Ishikawa (cell line): ENCODE measurements around the gene GCDH.

Experiments used
- CEBPB ChIP-seq: IDR thresholded peaks from 2 replicates; pipeline ENCODE4 v1.6.1; 2012
- CREB1 ChIP-seq: IDR thresholded peaks from 2 replicates; pipeline ENCODE4 v1.6.1; 2012; ENCODE audit warnings: low read depth
- EP300 ChIP-seq: IDR thresholded peaks from 2 replicates; pipeline ENCODE4 v1.6.1; 2012; ENCODE audit warnings: borderline replicate concordance
- USF1 ChIP-seq: IDR thresholded peaks from 2 replicates; pipeline ENCODE4 v1.6.1; 2012
- TF ChIP-seq, protein P1 (sequence below): IDR thresholded peaks from 2 replicates; pipeline ENCODE4 v1.6.1; 2012; ENCODE audit warnings: low read depth, mild to moderate bottlenecking

GRCh38 chr19:12913011-12913561, 22.1 kb downstream of the GCDH start:
- TF ChIP-seq EP300 (no peak), USF1 (no peak), CREB1 (no peak), CEBPB (no peak)
- TF ChIP-seq, protein P1, sequence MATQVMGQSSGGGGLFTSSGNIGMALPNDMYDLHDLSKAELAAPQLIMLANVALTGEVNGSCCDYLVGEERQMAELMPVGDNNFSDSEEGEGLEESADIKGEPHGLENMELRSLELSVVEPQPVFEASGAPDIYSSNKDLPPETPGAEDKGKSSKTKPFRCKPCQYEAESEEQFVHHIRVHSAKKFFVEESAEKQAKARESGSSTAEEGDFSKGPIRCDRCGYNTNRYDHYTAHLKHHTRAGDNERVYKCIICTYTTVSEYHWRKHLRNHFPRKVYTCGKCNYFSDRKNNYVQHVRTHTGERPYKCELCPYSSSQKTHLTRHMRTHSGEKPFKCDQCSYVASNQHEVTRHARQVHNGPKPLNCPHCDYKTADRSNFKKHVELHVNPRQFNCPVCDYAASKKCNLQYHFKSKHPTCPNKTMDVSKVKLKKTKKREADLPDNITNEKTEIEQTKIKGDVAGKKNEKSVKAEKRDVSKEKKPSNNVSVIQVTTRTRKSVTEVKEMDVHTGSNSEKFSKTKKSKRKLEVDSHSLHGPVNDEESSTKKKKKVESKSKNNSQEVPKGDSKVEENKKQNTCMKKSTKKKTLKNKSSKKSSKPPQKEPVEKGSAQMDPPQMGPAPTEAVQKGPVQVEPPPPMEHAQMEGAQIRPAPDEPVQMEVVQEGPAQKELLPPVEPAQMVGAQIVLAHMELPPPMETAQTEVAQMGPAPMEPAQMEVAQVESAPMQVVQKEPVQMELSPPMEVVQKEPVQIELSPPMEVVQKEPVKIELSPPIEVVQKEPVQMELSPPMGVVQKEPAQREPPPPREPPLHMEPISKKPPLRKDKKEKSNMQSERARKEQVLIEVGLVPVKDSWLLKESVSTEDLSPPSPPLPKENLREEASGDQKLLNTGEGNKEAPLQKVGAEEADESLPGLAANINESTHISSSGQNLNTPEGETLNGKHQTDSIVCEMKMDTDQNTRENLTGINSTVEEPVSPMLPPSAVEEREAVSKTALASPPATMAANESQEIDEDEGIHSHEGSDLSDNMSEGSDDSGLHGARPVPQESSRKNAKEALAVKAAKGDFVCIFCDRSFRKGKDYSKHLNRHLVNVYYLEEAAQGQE = no peak
